OCI-LY3 (cell line): ENCODE results near the gene TRIM50.

ENCODE experiments used
- CTCF ChIP-seq: fragments of 200-600, 300-600 bp; sonication (generic); IDR thresholded peaks from 2 replicates; pipeline ENCODE4 v1.5.1; 2014; ENCODE audit warnings: antibody characterized with exemption, low read length, low read depth
- EZH2phosphoT487 ChIP-seq: fragments of 200-600 bp; shearing (Covaris generic); IDR thresholded peaks from 2 replicates; pipeline ENCODE4 v1.6.1; 2018; ENCODE audit warnings: antibody characterized with exemption, mixed run types, low read depth

GRCh38 chr7:73369622-73370021 is 41.7 kb upstream of the TRIM50 start:
- TF ChIP-seq CTCF: no peak
- no peak for TF ChIP-seq EZH2phosphoT487
